Esophagus muscularis mucosa (tissue), 4 donors: ENCODE results near the gene CHST15.

Experiments used
- CTCF ChIP-seq, 3 experiments: fragments of 200-600 bp in 2 of 3; fragments of 450-650 bp in 1 of 3; sonication (generic) in 2 of 3; IDR thresholded peaks; one replicate each; pipeline ENCODE4 v1.5.1; 2017 to 2019; ENCODE audit warnings: antibody characterized with exemption in 3 of 3, mild to moderate bottlenecking in 2 of 3, moderate library complexity in 1 of 3
- EP300 ChIP-seq: sonication (generic); formaldehyde crosslinking; IDR thresholded peaks from one replicate; pipeline ENCODE4 v1.6.1; 2017; ENCODE audit warnings: antibody characterized with exemption
- POLR2A ChIP-seq: fragments of 450-650 bp; IDR thresholded peaks from one replicate; pipeline ENCODE4 v1.6.1; 2017; ENCODE audit warnings: antibody characterized with exemption, moderate library complexity, mild to moderate bottlenecking, low read depth
- POLR2AphosphoS5 ChIP-seq, 2 donors: sonication (generic); formaldehyde crosslinking; IDR thresholded peaks; one replicate each; pipeline ENCODE4 v1.6.1; 2017; ENCODE audit warnings: antibody characterized with exemption in 2 of 2

- no peak for TF ChIP-seq POLR2A
- TF ChIP-seq CTCF (IDR thresholded peaks at IDR 0.05): no peak
- no peak for TF ChIP-seq EP300
- no peak for TF ChIP-seq POLR2AphosphoS5 (IDR thresholded peaks at IDR 0.05)
Observed at GRCh38 chr10:124116771-124117510, 23.5 kb upstream of the CHST15 start.
